Pancreas (tissue), 10 donors: Measurements from ENCODE around the gene AUTS2. TPM values are rescaled to one million over a fixed set of nuclear protein-coding genes. Genes with fewer than 3 reads are reported as not detected.

Experiments
- ATAC-seq, 4 donors: fragments of 200-7000 bp; cut with Tn5 transposase; one replicate each; pipeline versions ENCODE4 v1.8.0 to v1.9.1; 2020; ENCODE audit warnings: mild to moderate bottlenecking in 4 of 4, moderate library complexity in 4 of 4
- DNase-seq, 6 donors: peaks; one replicate each; pipeline ENCODE4 v3.0.0-alpha.2; 2020
- FAIRE-seq: peaks from 2 replicates; lab custom pipeline; 2012; peaks lifted over from hg19 to GRCh38; lab: Jason Lieb, UNC
- H3K27ac ChIP-seq, 4 donors: fragments of 200-600 bp; sonication (generic); 1 replicate in 3 of 4; 2 replicates in 1 of 4; pipeline versions ENCODE4 v1.5.0 to v1.8.0; 2020
- H3K27me3 ChIP-seq, 4 donors: fragments of 200-600 bp; one replicate each; pipeline ENCODE4 v1.8.0; 2021
- H3K36me3 ChIP-seq, 3 donors: fragments of 200-600 bp; sonication (generic) in 1 of 3; one replicate each; pipeline versions ENCODE4 v1.5.0 to v1.8.0; 2020 to 2021
- H3K4me1 ChIP-seq, 3 donors: fragments of 200-600 bp; one replicate each; pipeline ENCODE4 v1.8.0; 2021
- H3K4me3 ChIP-seq, 4 donors: fragments of 200-600 bp; sonication (generic) in 2 of 4; one replicate each; pipeline versions ENCODE4 v1.5.0 to v1.8.0; 2020 to 2021
- H3K9me3 ChIP-seq, 4 donors: fragments of 200-600 bp; one replicate each; pipeline ENCODE4 v1.8.0; 2021
- WGBS, 2 donors: extraction: QIAGEN DNeasy Blood & Tissue Kit; methylation state at CpG; one replicate each; pipeline ENCODE4 v1.1.7; 2013; 5-methylcytosine and 5-hydroxymethylcytosine counted together
- intact Hi-C, 3 donors: fragments of 100-400 bp; cut with DNase I; formaldehyde crosslinking; loops; one replicate each; pipeline versions ENCODE4 v1.11.1 to v1.14.2; 2022
- polyA plus RNA-seq, 2 donors: library from polyadenylated mRNA; stranded (reverse); fragments of 200-250 nt; gene quantifications; one replicate each; pipeline ENCODE4 v1.2.3, GENCODE V29; 2013
- total RNA-seq, 6 donors: library from RNA; stranded (reverse); fragmentation: NEBNext Ultra II Directional in 4 of 6; extraction: Animal tissue kit (Norgen Biotek cat#: 25700) in 4 of 6; gene quantifications; one replicate each; pipeline versions ENCODE4 v1.2.1 to v1.2.4, GENCODE V29; 2021 to 2023
- TF ChIP-seq, protein P1 (sequence below), 4 donors: fragments of 200-600 bp; sonication (generic) in 3 of 4; IDR thresholded peaks; one replicate each; pipeline versions ENCODE4 v1.5.0 to v1.8.0; 2021; ENCODE audit warnings: antibody characterized with exemption in 4 of 4
- donor health status: healthy with polysubstance abuse.
- donor health status: DM: no; HTN: no; CAD: no; lungs with moderate emphysema.
- donor health status: DM: no; HTN: no; CAD: no.
- donor health status: control.
- donor health status: control.
- donor health status: Bipolar disorder and iron deficiency.
- donor health status: DM: yes; HTN: yes; CAD: no.
- donor health status: DM: no; HTN: no; CAD: no.
- donor health status: DM: no; HTN: no; CAD: no.
- donor health status: DM: yes; HTN: yes; CAD: no.

AUTS2 gene
- total and polyA plus RNA-seq, 8 donors: 5.8 to 16.8 (median 9.9) TPM

DNA sequence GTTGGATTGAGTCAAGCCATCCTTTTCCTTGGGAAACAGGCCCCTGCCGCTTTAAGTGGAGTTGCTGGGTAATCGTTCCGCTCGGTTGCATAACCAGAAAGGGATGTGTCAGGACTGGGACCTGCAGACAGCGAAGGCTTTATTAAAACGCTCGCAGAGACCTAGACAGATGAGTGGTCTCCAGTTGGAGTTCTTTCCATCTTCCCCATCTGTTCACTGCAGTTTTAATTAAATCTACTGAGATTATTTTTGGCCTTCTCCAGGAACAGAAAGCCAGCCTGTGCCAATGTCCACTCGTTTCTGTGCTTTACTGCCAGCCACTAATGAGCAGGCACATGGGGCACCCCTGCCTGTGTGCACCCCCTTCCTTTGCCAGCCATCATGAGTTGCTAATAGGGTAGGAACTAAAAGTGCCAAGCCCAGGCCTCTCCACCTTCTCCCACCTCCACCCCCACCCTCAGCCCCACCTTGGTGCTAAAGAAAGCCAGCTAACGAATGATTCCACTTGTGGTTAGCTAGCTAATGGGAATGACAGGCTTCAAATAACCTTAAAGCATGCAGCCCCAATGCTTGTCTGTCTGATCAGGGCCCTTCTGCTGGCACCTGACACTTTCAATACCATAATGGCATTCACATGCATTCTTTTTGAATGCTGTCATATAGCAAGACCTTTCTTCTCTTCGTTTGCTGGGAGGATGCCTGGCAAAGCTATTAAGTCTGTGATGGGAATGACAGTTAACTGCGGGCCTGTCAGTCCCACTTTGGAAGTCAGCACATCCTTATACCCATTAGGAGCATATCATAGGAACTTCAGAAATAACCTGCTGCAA is 976.9 kb downstream of the AUTS2 start:
- no peak overlapping the region for H3K27ac ChIP-seq
- ATAC-seq: no peak
- H3K4me3 ChIP-seq: no peak overlapping the region
- TF ChIP-seq, protein P1, sequence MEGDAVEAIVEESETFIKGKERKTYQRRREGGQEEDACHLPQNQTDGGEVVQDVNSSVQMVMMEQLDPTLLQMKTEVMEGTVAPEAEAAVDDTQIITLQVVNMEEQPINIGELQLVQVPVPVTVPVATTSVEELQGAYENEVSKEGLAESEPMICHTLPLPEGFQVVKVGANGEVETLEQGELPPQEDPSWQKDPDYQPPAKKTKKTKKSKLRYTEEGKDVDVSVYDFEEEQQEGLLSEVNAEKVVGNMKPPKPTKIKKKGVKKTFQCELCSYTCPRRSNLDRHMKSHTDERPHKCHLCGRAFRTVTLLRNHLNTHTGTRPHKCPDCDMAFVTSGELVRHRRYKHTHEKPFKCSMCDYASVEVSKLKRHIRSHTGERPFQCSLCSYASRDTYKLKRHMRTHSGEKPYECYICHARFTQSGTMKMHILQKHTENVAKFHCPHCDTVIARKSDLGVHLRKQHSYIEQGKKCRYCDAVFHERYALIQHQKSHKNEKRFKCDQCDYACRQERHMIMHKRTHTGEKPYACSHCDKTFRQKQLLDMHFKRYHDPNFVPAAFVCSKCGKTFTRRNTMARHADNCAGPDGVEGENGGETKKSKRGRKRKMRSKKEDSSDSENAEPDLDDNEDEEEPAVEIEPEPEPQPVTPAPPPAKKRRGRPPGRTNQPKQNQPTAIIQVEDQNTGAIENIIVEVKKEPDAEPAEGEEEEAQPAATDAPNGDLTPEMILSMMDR (IDR thresholded peaks at IDR 0.05): no peak
- no peaks in the 10 kb centered on the region for H3K9me3 ChIP-seq
- DNase-seq: no peak
- H3K27me3 ChIP-seq: no peaks in the 10 kb centered on the region
- FAIRE-seq: no peak
- intact Hi-C loops: no loop called here
- no peaks in the 10 kb centered on the region for H3K36me3 ChIP-seq
- 72 to 84% methylated on average over 11 of the region's 11 CpGs for WGBS, 2 donors
- peaks cover 0 to 5% (median 0%) of the 10 kb centered on the region in 3 donors for H3K4me1 ChIP-seq

DNA sequence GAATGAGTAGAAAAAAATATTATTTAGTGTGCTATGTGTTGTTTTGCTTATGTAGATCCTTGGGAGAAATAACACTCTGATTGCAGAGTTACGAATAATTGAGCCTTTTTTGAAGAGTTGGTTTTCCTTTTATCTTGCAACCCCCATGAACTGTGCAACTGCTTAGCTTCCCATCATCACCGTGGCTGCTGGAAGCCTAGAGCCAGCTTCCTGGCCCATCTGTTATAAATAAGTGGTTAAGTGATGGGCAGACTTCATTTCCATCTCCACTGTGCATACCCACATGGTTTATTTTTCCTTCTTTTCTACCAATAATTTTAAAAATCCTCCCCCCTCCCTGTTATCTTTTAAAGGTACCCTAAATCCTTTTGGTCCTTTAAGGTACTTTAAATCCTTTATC is 978.8 kb downstream of the AUTS2 start:
- Histone ChIP-seq H3K27me3 (no peaks in the 10 kb centered on the region), H3K9me3 (no peaks in the 10 kb centered on the region), H3K36me3 (no peaks in the 10 kb centered on the region), H3K27ac (no peak overlapping the region), H3K4me1 (no peaks in the 10 kb centered on the region), H3K4me3 (no peak overlapping the region)
- no peak for ATAC-seq
- TF ChIP-seq, protein P1 (IDR thresholded peaks at IDR 0.05): no peak
- 38 to 90% methylated on average over 2 of the region's 2 CpGs for WGBS, 2 donors
- no peak for FAIRE-seq
- no peak for DNase-seq
- intact Hi-C loops: no loop called here

DNA sequence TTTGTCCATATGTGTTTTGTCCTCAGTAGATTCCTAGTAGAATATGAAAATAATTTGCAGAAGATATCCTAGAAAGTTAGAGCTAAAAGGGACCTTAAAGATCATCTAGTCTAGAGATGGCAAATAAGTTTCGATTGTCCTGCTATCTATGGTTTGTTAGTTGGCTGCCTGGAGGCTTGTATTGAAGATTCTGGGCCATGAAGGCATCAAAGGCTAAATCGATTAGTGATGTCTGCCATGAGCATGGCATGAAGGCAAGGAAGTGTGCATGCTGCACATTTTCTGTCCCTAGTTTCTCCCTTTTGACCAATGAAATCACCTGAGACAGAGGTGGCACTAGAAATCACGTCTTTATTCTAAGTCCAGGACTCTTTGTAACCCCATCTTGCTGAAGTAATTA is 979.9 kb downstream of the AUTS2 start:
- Histone ChIP-seq H3K4me1 (no peaks in the 10 kb centered on the region), H3K27ac (no peak overlapping the region), H3K4me3 (no peak overlapping the region), H3K36me3 (no peaks in the 10 kb centered on the region), H3K27me3 (no peaks in the 10 kb centered on the region), H3K9me3 (no peaks in the 10 kb centered on the region)
- intact Hi-C loops: no loop called here
- DNase-seq: no peak
- 83 to 91% methylated on average over 3 of the region's 3 CpGs for whole genome bisulfite sequencing, 2 donors
- no peak for ATAC-seq
- no peak for FAIRE-seq
- TF ChIP-seq, protein P1 (IDR thresholded peaks at IDR 0.05): no peak

DNA sequence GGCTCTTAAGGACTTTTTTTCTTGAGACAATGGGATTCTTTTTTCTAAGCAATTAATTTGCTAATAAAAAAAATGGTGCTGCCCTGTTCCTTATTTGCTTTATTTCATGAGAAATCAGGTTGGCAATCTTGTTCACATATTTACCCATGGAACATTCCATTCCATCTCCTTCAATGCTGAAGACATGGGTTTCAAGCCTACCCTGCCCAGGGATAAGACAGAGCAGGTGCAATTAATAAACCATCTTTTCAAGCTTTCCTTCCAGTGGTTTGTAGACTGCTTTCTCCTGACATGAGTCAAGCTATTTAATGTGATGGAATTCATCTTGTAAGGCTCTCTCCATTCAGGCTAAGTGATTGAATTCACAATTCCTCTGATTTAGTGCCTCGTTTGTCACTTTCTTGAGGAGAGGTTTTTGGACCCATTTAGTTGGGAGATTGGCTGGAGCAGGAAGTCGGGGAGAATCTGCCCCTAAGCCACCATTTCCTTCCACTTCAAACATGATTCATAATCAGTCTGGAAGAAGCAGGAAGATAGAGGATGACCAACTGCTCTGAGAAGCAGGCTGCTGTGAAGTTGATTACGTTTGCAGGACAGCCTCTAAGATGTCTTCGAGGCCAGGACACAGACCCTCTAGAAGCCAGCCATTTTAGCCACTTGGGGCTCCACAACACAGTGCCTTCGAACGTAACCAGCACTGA is 981.3 kb downstream of the AUTS2 start:
- Histone ChIP-seq H3K9me3 (no peaks in the 10 kb centered on the region), H3K27ac (no peak overlapping the region), H3K27me3 (no peaks in the 10 kb centered on the region), H3K4me1 (peaks cover 0 to 5% (median 0%) of the 10 kb centered on the region in 3 donors), H3K4me3 (no peak overlapping the region), H3K36me3 (no peaks in the 10 kb centered on the region)
- intact Hi-C loops: no loop called here
- TF ChIP-seq, protein P1 (IDR thresholded peaks at IDR 0.05): no peak
- DNase-seq: no peak
- 80 to 85% methylated on average over 6 of the region's 6 CpGs for WGBS, 2 donors
- no peak for ATAC-seq
- FAIRE-seq: no peak
